SK-N-SH treated with all-trans-retinoic acid at 6 μM for 48 hours (cell line): ENCODE measurements around the gene THADA.

Experiments used
- CSRNP3 ChIP-seq: fragments of 250-450 bp; sonication (Bioruptor Pico); IDR thresholded peaks from 2 replicates; pipeline ENCODE4 v1.5.1; 2021; ENCODE audit warnings: mild to moderate bottlenecking, moderate library complexity
- POU6F1 ChIP-seq: fragments of 250-450 bp; sonication (Bioruptor Pico); IDR thresholded peaks from 2 replicates; pipeline ENCODE4 v1.8.0; 2021; ENCODE audit warnings: low read depth, mild to moderate bottlenecking, moderate library complexity, borderline replicate concordance
- PPARA ChIP-seq: fragments of 250-450 bp; sonication (Bioruptor Pico); IDR thresholded peaks from 2 replicates; pipeline ENCODE4 v1.5.0; 2020; ENCODE audit warnings: mild to moderate bottlenecking, borderline replicate concordance
- RARB ChIP-seq: fragments of 250-450 bp; sonication (Bioruptor Pico); IDR thresholded peaks from 2 replicates; pipeline ENCODE4 v1.8.0; 2021; ENCODE audit warnings: mild to moderate bottlenecking, moderate library complexity
- SNAI2 ChIP-seq: fragments of 250-450 bp; sonication (Bioruptor Pico); IDR thresholded peaks from 2 replicates; pipeline ENCODE4 v1.5.0; 2020; ENCODE audit warnings: mild to moderate bottlenecking, moderate library complexity
- TCF4 ChIP-seq: fragments of 250-450 bp; sonication (Bioruptor Pico); IDR thresholded peaks from 2 replicates; pipeline ENCODE4 v1.8.0; 2021; ENCODE audit warnings: mild to moderate bottlenecking, moderate library complexity, borderline replicate concordance
- ZFP3 ChIP-seq: fragments of 250-450 bp; sonication (Bioruptor Pico); IDR thresholded peaks from 2 replicates; pipeline ENCODE4 v1.5.0; 2020; ENCODE audit warnings: mild to moderate bottlenecking, moderate library complexity

GRCh38 chr2:43524177-43524965 lies 71.5 kb downstream of the THADA start:
- no peak for TF ChIP-seq SNAI2
- no peak for TF ChIP-seq RARB
- no peak for TF ChIP-seq ZFP3
- no peak for TF ChIP-seq POU6F1 (CRISPR knock-in tag)
- TF ChIP-seq CSRNP3 (CRISPR knock-in tag), result no peak
- no peak for TF ChIP-seq PPARA (CRISPR knock-in tag)
- no peak for TF ChIP-seq TCF4 (CRISPR knock-in tag)
